ENCODE measurements around the gene BTBD9.
A peak's percentile ranks its signal among the peaks of the same experiment; 100 is the strongest.

BTBD9 gene

DNA sequence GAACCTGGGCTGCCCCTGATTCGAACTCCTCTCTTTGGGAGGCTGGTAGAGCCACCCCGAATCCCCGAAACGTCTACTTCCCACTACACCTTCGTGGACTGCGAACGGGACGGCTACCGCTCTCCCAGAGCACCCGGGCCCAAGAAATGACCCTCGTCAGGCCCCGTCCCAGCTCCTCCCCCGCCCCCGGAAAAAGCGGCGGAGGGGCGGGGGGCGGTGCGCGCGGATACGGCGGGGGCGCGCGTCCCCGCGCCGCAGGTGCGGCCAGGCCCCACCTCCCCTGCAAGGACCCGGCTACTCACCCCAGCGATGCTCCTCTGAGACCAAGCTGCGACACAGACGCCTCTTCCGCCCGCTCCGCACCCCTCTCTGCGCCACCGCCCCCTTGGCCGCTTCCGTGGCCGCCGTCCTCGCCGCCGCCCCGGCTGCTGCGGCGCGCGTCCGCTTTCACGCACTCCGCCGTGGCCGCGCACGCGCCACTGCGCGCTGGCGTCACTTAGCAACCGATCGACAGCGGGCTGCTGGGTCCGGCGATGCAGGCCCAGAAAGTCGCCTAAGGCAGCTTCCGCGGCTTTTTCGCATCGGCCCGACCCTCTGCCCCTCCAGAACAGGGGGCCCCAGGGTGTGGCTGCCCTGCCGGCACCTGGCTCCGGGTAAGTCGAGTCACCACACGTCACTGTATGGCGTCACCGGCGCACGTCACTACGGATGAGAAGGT lies at the start of gene BTBD9:
BTBD9 (minus strand) TSS at position 432 of the 718 bp plus-strand sequence.
- DNase-seq (ENCODE audit: low read depth in 1 of 2, low spot score in 1 of 2) = peak; percentile 63 to 67

DNA sequence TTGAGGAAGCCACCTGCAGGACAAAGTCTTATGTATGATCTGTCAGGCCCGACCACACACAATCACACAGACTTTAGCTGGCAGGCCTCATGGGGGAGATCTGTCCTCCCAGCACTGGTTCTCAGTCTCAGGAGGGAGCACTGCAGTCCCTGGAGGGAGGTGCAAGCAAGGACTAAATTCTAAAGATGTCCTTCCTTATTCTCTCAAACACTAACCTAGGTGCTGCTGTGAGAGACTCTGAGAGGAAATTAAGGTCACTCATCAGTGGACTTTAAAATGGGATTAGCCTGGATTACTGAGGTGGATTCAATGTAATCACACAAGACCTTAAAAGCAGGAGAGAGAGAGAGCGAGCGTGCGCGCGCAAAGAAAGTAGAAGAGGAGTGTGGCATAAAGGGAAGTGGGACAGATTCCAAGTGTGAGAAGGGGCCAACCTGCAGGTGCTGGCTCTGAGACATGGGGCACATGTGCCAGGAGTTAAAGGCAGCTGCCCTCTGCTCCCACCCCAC lies 48.9 kb upstream of the BTBD9 start:
- no peak for DNase-seq (ENCODE audit: low read depth in 1 of 2, low spot score in 1 of 2)

DNA sequence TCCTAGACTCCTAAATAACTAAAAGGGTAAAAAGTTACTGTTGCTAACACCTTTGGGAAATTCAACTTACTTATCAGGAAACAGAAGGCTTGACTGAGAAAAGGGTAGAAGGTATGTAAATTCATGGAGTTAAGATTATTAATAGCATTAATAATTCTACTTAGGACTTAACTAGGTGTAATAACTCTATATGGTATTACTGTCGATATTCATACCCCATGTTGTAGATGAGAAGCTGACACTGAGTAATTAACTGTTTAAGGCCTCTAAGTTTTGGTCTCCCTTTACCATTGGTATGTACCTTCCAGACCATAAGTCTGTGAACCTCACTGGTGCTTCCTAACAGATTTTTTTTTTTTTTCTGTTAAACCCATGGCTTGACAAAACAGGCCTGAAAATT lies 47.8 kb upstream of the BTBD9 start:
- DNase-seq (ENCODE audit: low read depth in 1 of 2, low spot score in 1 of 2) = no peak

DNA sequence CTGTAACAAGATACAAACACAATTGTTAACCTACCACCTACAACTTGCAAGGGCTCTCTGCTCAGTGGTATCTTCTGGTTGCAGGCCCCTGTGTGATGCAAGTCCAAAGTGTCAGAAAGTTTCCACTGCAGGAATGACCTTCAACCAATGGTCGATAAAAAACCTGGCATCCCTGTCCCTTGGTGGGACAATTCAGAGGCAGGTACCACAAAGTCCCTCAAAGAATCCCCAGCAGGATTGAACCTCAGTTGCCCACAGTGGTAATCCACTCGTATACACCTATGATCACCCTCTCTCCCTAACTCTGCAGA lies 47.3 kb upstream of the BTBD9 start:
- no peak for DNase-seq (ENCODE audit: low read depth in 1 of 2, low spot score in 1 of 2)

DNA sequence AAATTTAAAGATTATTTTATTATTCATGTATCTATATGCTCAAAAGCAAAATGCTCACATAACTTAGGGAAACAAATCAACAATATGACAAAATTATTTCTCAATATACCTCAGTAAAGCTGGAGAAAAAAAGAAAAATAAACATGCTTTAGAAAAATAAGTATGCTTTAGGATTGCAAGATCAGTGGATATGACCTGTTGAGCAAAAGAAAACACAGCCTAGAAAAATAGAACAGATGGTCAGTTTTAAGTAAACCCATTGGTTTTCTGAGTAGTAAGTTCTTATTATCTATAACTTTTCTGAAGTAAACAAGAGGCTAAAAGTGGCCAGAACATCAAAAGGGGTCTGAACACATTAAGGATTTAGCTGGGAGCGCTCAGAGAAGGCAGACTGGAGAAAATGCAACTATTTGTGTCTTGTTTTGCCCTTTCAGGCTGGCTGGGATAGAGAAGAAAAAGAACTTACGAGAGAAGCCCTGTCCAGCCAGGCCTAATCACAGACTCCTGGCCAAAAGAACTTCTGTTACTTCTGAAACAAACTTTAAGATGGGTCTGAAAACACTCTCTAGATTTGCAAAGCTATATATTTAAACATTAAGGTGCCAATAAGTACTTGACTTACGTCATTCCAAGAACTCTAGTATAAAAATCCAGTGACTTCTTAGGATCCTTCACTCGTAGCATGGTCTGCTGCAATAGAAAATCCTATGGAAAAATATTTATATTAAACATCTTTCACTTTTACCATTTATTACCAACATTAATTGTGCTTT lies 46.7 kb upstream of the BTBD9 start:
- no peak for DNase-seq (ENCODE audit: low read depth in 1 of 2, low spot score in 1 of 2)

DNA sequence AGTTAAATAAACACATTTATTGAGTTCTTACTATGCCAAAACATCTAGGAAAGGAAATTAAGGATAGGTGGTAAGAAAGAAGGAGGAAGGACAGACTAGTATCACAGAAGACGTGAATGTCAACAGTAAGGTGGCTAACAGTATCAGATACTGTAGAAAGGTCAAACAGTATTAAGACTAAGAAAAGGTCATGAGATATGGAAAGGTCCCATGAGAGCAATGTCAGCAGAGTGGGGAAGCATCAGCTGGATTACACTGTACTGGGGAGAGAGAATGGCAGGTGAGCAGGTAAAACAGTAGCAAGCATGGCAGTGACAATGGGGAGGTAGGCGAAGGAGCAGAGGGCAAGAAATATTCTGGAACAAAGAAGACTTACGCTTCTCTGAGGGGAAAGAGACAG lies 45.2 kb upstream of the BTBD9 start:
- no peak for DNase-seq (ENCODE audit: low read depth in 1 of 2, low spot score in 1 of 2)

DNA sequence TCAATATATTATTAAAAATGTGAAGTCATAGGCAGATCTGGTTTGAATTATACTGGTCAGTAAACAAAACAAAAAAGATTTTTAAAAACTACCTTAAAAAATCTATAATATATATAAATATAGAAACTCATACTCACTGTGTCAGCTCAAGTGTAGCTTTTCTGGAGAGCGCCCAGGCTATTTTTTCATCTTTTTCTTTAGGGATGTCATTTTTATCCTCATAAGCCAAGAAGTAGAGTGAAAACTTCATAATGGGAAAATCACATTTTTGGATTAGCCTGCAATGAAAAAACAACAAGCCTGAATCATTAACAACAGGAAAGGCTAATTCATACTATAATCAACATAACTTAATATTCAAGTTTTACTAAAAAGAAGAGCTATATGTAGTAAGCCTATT lies 44.5 kb upstream of the BTBD9 start:
- no peak for DNase-seq (ENCODE audit: low read depth in 1 of 2, low spot score in 1 of 2)

DNA sequence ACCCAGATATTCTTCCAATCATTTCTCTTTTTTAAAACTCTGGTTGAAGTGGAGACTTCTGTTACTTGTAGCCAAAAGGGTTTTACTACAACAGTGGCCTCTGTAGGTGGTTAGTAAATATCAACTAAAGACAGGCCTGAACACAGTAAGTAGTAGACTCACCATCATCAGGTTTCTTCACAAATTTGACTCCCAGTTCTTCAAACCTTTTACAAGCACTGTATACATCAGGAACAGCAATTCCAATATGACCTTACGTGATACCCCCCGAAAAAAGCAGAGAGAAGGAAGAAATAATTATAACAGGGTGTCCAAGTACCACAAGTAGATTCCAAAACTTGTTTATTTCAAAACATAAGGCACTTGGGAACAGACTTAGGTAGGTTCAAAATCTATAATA lies 42.1 kb upstream of the BTBD9 start:
- no peak for DNase-seq (ENCODE audit: low read depth in 1 of 2, low spot score in 1 of 2)

DNA sequence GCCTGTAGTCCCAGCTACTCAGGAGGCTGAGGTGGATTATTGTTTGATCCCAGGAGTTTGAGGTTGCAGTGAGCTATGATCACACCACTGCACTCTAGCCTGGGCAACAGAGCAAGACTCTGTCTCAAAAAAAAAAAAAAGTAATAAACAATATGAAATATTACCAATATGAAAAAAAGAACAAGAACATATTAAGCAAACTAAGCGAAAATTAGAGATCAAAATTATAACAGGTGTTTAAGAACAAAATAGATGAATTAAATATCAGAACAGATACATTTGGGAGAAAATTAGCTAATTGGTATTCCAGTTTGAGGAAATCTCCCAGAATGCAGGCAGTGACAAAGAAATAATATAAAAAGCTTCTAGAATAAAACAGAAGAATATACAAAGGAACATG lies 39.9 kb upstream of the BTBD9 start:
- DNase-seq (ENCODE audit: low read depth in 1 of 2, low spot score in 1 of 2) = no peak

DNA sequence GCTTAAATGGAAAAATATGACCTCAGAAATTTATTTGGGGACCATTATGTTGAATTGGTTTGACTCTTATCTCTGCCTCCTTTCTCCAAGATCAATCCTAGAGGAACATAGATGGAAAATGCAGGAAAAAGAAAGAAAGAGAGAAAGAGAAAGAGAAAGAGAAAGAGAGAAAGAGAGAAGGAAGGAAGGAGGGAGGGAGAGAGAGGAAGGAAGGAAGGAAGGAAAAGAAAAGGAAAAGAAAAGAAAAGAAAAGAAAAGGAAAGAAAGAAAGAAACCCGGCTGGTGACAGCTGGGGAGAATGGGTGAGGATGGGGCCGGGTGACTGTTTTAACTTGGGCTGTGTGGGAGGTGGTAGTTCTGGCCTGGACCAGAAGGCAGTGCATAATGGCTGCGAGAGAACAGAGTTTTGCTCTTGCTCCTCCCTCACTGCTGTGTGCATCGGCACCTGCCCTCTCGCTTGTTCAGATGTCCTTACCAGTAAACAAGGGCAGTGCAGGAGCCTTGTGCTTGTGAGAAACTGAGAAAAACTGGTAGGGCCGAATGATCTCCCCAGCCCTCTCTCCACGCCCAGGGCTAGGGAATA lies 38.5 kb upstream of the BTBD9 start:
- DNase-seq (ENCODE audit: low read depth in 1 of 2, low spot score in 1 of 2) = no peak

DNA sequence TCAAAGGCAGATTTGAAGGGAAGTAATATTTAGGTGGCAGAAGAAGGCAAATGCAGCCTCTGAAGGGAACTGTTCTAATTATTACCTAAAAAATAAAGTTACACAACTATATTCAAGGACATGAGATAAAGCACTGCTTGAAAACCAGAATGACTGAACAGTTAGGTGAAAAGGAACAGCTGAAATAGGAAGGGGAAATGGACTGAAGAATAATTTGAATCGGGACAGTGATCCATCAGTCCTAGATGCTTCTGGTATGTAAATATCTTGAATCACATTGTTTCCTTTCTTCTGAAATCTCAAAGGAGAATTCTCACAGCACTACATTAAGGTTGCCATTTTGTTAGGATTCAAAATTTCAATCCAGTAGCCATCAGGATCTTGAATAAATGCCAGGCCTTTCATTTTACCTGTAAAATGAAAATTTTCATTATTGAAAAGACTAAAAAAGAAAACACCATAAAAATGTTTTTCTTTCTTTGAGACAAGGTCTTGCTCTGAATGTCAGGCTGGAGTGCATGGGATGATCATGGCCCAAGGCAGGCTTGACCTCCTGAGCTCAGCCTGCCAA lies 37.3 kb upstream of the BTBD9 start:
- DNase-seq (ENCODE audit: low read depth in 1 of 2, low spot score in 1 of 2) = no peak

DNA sequence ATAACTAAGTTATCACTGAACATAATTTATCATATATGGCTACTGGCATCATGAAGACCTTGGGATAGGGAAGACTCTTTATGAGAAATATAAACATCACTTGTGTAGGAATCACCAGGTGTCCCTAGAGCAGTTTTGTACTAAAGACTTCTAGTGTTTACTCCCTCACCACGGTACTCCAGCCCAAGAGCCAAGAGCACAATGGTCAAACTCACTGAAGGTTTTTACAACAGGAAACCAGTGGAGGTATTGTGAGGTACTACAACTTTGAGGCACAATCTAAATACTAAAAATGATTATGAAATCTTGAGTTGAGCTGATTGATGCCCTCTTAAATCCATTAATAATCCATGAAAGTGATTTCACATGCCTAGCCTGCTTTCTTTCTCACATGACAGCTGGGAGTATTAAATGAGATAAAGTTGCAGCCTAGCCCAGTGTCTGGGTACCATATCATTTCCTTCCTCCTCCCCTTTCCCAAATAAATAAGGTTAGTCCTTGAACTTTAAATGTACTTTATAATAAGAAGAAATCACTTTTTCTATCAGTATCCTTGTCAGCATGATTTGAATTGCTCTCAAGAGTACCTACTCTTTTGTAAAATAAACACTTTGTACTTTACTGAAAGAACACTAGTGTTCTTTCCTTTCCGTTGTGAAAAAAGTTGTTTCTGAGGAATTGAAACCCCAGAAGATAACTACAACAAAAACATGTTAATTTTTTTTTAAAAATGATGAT lies 36.7 kb upstream of the BTBD9 start:
- no peak for DNase-seq (ENCODE audit: low read depth in 1 of 2, low spot score in 1 of 2)

DNA sequence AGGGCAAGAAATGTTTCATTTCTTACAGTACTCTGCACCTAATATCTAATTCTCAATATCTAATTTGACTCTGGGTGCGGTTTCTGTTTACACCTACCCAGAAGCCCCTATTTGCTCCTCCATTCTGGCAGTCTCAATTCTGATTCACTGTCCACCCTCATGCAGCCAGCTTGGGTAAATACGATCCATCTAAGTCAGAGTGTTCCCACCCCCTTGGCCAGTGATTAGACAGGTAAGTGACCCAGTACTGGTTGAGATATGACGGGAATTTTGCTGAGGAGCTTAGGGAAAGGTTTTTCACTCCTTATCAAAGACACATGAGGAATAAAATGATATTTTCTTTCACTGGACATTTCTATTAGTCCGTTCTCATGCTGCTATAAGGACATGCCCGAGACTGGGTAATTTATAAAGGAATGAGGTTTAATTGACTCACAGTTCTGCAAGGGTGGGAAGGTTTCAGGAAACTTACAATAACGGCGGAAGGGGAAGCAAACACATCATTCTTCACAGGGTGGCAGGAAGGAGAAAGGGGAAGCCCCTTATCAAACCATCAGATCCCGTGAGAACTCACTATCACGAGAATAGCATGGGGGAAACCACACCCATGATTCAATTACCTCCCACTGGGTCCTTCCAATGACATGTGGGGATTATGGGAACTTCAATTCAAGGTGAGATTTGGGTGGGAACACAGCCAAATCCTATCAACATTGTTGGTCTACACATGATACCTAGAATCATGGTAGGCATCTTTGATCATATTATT lies 33.9 kb upstream of the BTBD9 start:
- no peak for DNase-seq (ENCODE audit: low read depth in 1 of 2, low spot score in 1 of 2)

DNA sequence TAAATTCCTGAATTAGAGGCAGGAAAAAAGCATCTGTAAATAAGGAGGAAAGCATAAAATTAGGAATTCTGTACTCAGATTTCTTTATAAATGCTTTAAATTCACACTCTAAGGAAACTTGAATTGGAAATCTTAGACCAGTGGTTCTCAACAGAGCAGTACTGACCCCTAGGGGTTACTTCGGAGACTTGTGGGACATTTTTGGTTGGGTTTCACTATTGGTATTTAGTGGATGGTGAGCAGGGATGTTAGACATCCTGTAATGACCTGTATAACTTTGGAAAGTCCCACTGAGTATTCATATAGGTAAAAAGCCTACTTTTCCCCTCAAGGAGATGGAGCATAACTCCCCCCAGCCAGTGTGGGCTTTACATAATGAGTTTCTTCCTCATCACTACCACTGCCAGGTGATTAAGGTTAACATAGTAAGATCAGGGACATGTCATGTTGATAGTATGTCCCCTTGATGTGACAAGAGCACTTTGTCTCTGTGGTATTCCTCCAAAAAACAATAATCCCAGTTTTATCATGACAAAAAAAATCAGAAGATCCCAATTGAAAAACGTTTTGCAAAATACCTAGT lies 32.2 kb upstream of the BTBD9 start:
- no peak for DNase-seq (ENCODE audit: low read depth in 1 of 2, low spot score in 1 of 2)

DNA sequence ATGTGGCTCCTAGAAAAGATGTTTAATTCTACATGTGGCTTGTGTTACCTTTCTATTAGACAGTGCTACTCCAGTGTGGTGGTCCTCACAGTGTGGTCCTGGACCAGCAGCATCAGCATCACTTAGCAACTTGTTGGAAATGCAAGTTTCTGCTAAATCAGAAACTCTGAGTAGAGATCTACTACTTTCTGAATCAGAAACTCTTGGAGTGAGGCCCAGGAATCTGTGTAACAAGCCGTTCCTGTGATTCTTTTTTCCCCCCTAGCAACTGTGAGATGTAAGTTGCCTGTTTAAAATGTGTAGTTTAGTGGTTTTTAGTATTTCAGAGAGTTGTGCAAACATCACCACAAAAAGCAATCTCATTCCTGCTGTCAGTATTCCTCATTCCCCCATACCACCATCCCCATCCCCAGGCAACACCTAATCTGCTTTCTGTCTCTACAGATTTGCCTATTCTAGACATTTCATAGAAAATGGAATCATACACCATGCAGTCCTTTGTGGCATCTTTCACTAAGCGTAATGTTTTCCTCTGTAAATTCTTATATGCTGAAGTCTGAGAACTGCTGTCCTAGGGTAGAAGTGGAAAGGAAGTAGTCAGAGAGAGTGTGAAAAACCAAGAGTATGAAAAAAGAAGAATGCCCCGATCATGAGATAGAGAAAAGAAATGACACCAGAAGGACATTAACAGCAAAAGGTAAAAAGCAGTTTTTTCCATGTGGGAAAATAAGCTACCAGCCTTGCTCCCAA lies 18.9 kb upstream of the BTBD9 start:
- no peak for DNase-seq (ENCODE audit: low read depth in 1 of 2, low spot score in 1 of 2)

DNA sequence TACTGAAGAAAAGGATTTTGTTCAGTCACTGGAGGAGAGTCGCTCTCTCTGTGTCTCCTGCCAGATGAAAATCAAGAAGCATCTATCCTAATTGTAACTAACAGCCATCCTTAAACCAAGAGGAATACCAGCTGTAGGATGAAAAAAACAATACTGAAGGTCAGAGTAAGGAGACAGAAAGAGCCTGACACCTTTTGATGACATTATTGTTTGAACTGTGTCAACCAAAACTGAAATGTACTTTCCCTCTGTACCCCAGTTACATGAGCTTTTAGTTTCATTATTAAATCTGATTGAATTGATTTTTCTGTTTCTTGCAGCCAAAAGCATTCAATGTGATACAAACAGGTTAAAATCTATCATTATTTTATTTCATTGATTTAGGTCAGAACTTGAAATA lies 17.2 kb upstream of the BTBD9 start:
- no peak for DNase-seq (ENCODE audit: low read depth in 1 of 2, low spot score in 1 of 2)

DNA sequence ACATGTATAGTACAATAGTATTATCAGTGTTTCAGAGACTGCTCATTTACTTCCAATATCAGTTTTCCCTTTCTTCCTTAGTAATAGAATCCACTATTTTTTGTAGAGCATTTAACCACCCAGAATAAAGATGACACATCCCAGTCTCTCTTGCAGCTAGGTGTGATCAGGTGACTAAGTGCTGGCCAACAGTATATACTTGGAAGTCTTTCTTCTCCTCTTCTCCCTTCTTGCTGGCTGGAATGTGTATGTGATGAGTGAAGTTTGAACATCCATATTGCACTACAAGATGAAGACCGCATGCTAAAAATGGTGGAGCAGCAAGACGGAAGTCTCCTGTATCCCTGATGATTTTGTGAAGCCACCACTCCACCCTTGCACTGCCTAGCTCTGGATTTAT lies 14.5 kb upstream of the BTBD9 start:
- no peak for DNase-seq (ENCODE audit: low read depth in 1 of 2, low spot score in 1 of 2)

DNA sequence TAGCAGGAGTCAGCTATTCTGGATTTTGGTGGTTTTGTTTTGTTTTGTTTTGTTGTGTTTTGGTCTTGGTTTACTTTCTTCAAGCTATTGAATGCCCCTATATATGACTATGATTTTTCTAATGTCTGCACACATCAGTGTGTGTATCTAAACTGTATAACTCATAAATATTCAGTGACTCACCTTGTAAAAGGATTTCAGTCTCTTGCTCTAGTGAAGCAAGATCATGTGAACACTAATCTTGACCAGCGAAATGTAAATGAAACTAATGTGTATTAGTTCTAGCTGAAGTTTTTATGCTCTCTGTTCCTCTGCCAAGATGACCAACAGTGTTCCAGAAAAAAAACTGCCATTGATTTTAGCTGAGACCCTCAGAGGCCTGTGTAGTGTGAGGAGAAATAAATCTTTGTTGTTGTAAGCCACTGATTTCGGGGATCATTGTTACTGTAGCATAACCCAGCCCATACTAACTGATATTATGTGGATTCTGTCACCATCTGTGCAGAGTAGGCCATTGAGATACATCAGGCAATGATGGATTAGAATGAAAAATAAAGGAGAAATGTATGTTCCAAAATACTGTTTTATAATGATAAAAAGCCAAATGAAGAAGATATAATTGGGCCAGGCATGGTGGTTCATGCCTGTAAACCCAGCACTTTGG lies 11.5 kb upstream of the BTBD9 start:
- DNase-seq (ENCODE audit: low read depth in 1 of 2, low spot score in 1 of 2) = no peak

DNA sequence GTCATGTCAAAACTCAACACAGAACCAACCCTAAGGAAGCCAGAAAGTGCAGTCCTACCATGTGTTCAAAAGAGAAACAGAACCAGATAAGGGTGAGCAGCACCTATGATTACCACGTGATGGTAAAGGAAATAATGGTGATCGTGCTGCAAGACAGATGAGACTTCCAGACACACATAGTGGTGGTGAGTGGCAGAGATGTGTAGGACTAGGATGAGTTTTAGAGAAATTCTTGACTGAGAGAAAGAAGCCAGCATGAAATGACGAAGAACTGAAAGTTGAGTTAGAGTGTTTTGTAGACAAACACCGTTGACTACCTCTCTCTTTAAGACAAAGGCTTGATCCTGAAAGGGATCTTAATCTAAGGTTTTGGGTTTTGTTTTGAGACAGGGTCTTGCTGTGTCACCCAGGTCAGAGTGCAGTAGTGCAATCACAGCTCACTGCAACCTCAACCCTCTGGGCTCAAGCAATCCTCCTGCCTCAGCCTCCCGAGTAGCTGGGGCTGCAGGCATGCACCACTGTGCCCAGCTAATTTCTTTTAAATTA lies 10.6 kb upstream of the BTBD9 start:
- no peak for DNase-seq (ENCODE audit: low read depth in 1 of 2, low spot score in 1 of 2)

Data from stimulated activated CD4-positive, alpha-beta T cell treated with anti-CD3 and anti-CD28 coated beads, Interleukin-15, amount 100 ng/mL, for 1 hour (primary cell).